Right atrium auricular region (tissue), 2 donors: Measurements from ENCODE around the gene TEX11. TPM values are rescaled to one million over a fixed set of nuclear protein-coding genes. Genes with fewer than 3 reads are reported as not detected.
"Not testable (repeated sequence)": the region's sequence is repeated elsewhere in the genome, so short reads cannot be mapped to it uniquely, and the experiment has no call there.

Source experiments
- DNase-seq: peaks from one replicate; pipeline ENCODE4 v3.0.0-alpha.2; 2019; ENCODE audit warnings: low spot score
- H3K27ac ChIP-seq, 2 donors: fragments of 200-600 bp; sonication (generic); 1 replicate in 1 of 2; 2 replicates in 1 of 2; pipeline ENCODE4 v1.5.1; 2016 to 2019
- H3K27me3 ChIP-seq, 2 donors: fragments of 200-600 bp; sonication (generic); one replicate each; pipeline versions ENCODE4 v1.5.1 to v1.6.0; 2017 to 2019
- H3K36me3 ChIP-seq: fragments of 200-600 bp; sonication (generic); one replicate; pipeline ENCODE4 v1.5.1; 2016
- H3K4me1 ChIP-seq, 2 donors: fragments of 200-600 bp; sonication (generic); one replicate each; pipeline versions ENCODE4 v1.5.1 to v1.6.0; 2017 to 2019
- H3K4me3 ChIP-seq, 2 donors: fragments of 200-600 bp; sonication (generic); 1 replicate in 1 of 2; 2 replicates in 1 of 2; pipeline ENCODE4 v1.5.1; 2017 to 2019; ENCODE audit warnings: mild to moderate bottlenecking in 1 of 2, moderate library complexity in 1 of 2
- H3K9me3 ChIP-seq, 2 donors: fragments of 200-600 bp; sonication (generic); one replicate each; pipeline ENCODE4 v1.5.1; 2019
- total RNA-seq, 2 donors: library from RNA; depleted of rRNA; stranded (reverse); fragments of >200 nt; gene quantifications; one replicate each; pipeline ENCODE4 v1.1.0, GENCODE V29; 2016
- TF ChIP-seq, protein P1 (sequence below), 2 donors: fragments of 200-600 bp; sonication (generic); IDR thresholded peaks; one replicate each; pipeline ENCODE4 v1.5.1; 2019; ENCODE audit warnings: antibody characterized with exemption in 2 of 2

Gene TEX11
- total RNA-seq, 2 donors from 2014 or later = not detected

DNA sequence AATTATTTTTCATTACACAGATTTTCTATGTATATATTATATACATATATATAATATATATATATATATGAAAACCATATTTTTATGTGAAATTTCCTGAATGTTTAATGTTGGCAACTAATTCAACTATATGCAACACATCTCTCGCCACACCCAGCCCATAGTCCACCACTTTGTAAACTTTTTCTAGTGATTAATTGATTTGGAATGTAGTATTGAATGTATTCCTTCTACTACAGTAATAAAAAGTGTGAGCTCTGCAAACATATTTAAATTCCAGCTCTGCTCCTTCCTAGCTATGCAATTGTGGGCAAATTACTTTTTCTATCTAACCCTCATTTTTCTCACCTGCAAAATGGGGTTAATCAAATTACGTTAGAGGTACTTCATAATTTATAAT lies 187.8 kb downstream of the TEX11 start:
- H3K36me3 ChIP-seq = no peaks in the 10 kb centered on the region
- H3K27ac ChIP-seq = no peak overlapping the region
- no peaks in the 10 kb centered on the region for H3K4me1 ChIP-seq
- TF ChIP-seq, protein P1, sequence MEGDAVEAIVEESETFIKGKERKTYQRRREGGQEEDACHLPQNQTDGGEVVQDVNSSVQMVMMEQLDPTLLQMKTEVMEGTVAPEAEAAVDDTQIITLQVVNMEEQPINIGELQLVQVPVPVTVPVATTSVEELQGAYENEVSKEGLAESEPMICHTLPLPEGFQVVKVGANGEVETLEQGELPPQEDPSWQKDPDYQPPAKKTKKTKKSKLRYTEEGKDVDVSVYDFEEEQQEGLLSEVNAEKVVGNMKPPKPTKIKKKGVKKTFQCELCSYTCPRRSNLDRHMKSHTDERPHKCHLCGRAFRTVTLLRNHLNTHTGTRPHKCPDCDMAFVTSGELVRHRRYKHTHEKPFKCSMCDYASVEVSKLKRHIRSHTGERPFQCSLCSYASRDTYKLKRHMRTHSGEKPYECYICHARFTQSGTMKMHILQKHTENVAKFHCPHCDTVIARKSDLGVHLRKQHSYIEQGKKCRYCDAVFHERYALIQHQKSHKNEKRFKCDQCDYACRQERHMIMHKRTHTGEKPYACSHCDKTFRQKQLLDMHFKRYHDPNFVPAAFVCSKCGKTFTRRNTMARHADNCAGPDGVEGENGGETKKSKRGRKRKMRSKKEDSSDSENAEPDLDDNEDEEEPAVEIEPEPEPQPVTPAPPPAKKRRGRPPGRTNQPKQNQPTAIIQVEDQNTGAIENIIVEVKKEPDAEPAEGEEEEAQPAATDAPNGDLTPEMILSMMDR (IDR thresholded peaks at IDR 0.05) = no peak
- H3K27me3 ChIP-seq = no peaks in the 10 kb centered on the region
- H3K9me3 ChIP-seq = no peaks in the 10 kb centered on the region
- H3K4me3 ChIP-seq = no peak overlapping the region
- DNase-seq = no peak

GRCh38 chrX:70711336-70711735 lies 197.2 kb downstream of the TEX11 start:
- DNase-seq, H3K27ac ChIP-seq, H3K4me3 ChIP-seq, H3K4me1 ChIP-seq, H3K36me3 ChIP-seq, H3K27me3 ChIP-seq: not testable (repeated sequence)
- H3K9me3 ChIP-seq = peaks cover 0 to 16% of the 10 kb centered on the region in 2 donors

DNA sequence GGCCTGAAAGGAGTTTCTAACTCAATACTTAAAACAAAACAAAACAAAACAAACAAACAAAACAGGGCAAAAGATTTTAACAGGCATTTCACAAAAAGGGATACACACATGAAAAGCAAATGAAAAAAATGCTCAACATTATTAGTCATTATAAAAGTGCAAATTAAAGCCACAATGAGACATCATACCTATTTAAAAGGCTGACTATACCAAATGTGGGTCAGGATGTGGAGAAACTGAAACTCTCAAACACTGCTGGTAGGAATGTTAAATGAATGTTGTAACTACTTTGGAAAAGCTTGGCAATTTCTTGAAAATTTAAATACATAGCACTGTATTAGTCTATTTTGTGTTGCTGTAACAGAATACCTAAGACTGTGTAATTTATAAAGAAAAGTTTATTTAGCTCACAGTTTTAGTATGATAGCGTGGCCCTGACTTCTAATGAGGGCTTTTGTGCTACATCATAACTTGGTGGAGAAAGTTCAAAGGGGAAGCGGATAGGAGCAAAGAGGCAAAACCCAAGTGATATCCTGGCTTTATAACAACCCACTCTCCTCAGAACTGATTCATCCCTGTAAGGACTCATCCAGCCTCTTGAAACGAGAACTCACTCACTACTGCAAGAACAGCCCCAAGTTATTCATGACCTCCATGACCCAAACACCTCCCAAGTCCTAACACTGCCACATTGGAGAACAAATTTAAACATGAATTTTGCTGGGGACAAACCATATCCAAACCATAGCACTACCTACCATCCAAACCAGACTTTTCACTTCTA lies 214.0 kb downstream of the TEX11 start:
- no peaks in the 10 kb centered on the region for H3K4me1 ChIP-seq
- no peak overlapping the region for H3K4me3 ChIP-seq
- DNase-seq = no peak
- no peaks in the 10 kb centered on the region for H3K27me3 ChIP-seq
- H3K27ac ChIP-seq = no peak overlapping the region
- TF ChIP-seq, protein P1 (IDR thresholded peaks at IDR 0.05) = no peak
- H3K36me3 ChIP-seq = no peaks in the 10 kb centered on the region
- peaks cover 0 to 5% of the 10 kb centered on the region in 2 donors for H3K9me3 ChIP-seq

GRCh38 chrX:70679455-70679854 lies 229.1 kb downstream of the TEX11 start:
- DNase-seq = not testable (repeated sequence)

GRCh38 chrX:70675284-70675683 lies 233.2 kb downstream of the TEX11 start:
- no peak overlapping the region for H3K4me3 ChIP-seq
- DNase-seq = no peak
- no peaks in the 10 kb centered on the region for H3K4me1 ChIP-seq
- no peaks in the 10 kb centered on the region for H3K36me3 ChIP-seq
- H3K27ac ChIP-seq = no peak overlapping the region
- TF ChIP-seq, protein P1 (IDR thresholded peaks at IDR 0.05) = no peak
- no peaks in the 10 kb centered on the region for H3K9me3 ChIP-seq
- no peaks in the 10 kb centered on the region for H3K27me3 ChIP-seq

More at GRCh38 chrX:70679455-70679854, 229.1 kb downstream of the TEX11 start:
- H3K27me3 ChIP-seq, H3K4me3 ChIP-seq, H3K36me3 ChIP-seq, H3K4me1 ChIP-seq, H3K9me3 ChIP-seq, H3K27ac ChIP-seq: not testable (repeated sequence)

DNA sequence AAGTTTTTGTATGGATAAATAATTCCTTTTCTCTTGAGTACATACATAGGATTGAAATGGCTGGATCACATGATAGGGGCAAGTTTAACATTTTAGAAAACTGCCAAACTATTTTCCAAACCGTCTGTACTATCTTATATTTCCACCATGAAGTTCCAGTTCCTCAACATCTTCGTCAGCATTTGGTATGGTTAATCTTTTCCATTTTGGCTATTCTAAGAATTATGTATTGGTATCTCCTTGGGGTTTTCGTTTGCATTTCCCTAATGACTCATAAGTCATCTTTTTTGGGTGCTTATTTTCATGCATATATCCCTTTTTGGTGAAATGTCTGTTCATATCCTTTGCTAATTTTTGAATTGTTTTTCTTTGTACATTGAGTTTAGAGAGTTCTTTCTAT lies 236.2 kb downstream of the TEX11 start:
- no peak for DNase-seq
- TF ChIP-seq, protein P1 (IDR thresholded peaks at IDR 0.05) = no peak
- Histone ChIP-seq H3K9me3 (no peaks in the 10 kb centered on the region), H3K36me3 (no peaks in the 10 kb centered on the region), H3K27ac (no peak overlapping the region), H3K4me3 (no peak overlapping the region), H3K27me3 (no peaks in the 10 kb centered on the region), H3K4me1 (no peaks in the 10 kb centered on the region)

DNA sequence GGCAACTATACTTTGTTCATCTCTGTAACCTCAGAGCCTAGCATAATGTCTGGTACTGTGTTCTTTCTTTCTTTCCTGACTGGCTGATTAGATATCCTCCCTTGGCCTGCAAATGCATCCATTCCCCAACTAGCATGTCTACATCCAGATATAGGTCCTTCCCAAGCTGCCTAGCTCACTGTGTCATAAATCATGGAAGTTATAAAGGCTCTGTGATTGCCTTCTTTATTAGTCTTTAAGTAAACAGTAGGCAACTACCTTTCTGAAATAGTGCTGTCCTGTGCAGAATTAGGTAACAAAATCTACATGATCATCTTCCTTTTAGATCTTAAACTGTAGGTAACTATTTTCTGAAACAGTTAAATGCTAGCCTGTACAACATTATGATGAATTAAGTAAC lies 239.4 kb downstream of the TEX11 start:
- Histone ChIP-seq H3K4me3 (no peak overlapping the region), H3K9me3 (no peaks in the 10 kb centered on the region), H3K4me1 (no peaks in the 10 kb centered on the region), H3K27me3 (no peaks in the 10 kb centered on the region), H3K36me3 (no peaks in the 10 kb centered on the region), H3K27ac (no peak overlapping the region)
- no peak for DNase-seq
- TF ChIP-seq, protein P1 (IDR thresholded peaks at IDR 0.05) = no peak
